Inflammatory macrophage treated with lipopolysaccharide for 4 hours (primary cell): ENCODE results near the gene ARID1B.
A peak's percentile ranks its signal among the peaks of the same experiment; 100 is the strongest.

Experiments used
- DNase-seq: peaks from one replicate; pipeline ENCODE4 v3.0.0-alpha.2; 2020

The ARID1B gene

DNA sequence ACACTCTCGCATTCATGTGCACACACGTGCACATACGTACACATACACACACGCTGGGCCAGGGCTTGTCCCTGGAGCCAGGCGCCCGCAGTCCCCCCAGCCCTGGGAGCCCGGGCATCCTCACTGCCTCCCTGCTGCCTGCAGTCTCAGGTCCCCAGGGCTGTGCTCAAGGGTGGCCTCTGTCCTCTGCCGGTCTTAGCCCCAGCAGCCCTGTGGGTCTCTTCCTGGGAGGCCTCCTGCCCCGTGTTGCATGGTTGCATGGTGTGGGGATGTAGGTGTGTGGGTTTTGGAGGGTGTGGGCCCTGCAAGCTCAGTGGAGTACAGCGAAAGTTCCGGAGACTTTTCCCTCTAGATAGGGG lies 444.6 kb downstream of the ARID1B start:
- DNase-seq: no peak

- DNase-seq: no peak
These were observed 445.2 kb downstream of the ARID1B start for GRCh38 chr6:157222201-157222981.

- peak; percentile 8 for DNase-seq
These were observed 445.8 kb downstream of the ARID1B start for GRCh38 chr6:157223021-157223430.

DNA sequence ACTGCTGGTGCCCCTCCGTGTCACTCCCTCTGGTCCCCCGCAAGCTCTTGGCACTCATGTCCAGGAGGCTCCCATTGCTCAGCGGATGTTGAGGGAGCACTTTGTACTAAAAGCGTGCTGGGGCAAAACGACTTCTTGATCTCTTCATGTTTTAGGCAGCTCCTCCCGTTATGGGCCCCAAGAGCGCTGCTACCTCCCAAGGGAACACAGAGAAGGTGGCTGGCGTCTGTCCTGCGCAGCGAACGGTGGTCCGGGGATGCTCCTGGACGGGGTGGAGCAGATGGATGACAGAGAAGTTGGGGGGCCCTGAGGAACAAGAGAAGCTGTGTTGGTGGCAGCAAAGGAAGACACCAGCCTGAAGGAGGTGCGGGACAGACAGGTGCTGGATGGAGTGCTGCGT lies 446.3 kb downstream of the ARID1B start:
- DNase-seq: no peak

- DNase-seq: no peak
These were observed 447.2 kb downstream of the ARID1B start for GRCh38 chr6:157224178-157224950.

DNA sequence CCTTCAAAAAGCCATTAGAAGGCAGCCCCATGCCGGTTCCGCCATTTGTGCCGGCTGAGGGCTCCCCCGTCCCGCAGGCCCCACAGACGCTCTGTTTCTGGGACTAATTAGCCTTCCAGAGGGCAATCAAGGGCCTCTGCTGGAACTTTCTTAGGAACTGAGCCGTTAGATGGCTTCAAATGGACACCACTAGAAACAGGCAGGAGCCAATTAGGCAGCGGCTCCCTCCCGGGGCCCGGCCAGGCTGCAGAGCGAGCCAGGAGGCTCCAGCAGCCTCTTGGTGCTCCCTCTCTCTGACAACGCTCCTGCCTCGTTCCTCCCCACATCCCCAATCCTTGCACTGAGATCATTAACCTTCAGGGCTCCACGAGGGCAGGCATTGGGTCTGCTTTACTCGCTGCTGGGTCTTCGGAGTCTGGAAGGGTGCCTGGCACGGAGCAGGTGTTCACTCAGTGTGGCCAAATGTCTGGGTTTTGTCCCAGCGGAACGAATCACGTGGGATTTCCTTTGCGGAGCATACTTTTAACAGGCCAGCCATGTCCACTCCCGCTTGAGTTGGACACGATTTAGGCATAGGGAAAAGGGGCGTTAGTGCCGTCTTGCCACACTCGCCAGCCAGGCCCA lies 447.9 kb downstream of the ARID1B start:
- no peak for DNase-seq

DNA sequence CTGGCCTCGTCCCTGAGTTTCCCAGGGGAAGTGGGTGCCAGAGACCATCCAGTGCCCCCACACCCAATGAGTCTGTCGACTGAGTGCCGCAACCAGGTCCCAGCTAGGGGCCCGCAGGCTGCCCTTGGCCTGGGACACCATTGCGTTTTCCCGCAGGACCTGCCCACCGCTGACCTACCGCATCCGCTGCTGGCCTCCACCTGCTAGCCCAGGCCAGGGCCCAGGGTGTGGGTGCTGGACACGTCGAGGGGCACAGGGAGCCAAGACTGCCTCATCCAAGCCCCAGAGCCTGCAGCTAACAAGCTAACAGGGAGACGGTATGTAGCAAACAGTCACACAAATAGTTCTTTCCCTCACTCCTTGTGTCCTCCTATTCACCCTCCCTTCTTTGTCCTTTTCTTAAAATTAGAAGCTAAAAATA lies 448.4 kb downstream of the ARID1B start:
- no peak for DNase-seq

DNA sequence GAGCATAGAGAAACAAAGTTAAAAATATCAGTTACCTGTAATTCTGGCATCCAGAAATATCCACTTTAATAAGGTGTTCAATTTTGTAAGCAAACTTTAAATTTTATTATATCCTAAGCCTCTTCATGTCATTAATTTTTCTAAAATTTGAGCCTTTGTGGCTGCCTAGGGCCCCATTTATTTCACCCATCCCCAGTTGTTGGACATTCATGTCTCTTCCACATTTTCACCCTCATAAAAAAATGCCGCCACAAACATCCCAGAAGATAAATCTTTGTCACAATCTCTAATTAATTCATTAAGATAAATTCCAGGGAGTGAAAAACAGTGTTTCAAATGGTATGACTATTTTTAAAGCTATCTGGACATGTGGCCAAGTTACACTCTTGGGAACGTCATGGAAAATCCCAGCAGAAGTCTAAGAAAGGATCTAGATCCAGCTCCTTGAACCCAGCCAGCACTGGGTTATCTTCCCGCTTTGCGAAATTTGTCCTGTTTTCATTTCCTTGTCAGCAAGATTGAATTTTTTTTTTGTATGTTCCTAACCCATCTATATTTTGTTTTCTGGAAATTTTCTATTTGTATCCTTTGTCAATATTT lies 448.9 kb downstream of the ARID1B start:
- no peak for DNase-seq

DNA sequence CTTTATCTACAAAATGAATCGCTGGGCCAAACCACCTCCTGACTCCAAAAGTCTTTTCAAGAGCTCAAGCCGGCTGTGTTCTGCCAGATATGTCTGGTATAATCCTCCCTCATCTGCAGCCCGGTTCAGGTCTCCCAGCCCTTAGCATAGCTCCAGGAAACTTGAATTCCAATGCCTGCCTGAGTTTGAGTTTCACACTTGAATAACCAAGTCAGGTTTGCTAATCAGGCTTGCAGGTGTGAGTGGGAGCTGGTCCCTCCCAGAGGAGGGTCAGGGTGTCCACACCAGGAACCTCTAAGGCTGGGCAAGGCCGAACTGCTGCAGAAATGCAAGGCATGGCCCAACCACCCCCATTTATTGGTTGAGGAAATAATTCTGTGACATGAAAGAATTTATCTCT lies 449.6 kb downstream of the ARID1B start:
- DNase-seq: no peak

GRCh38 chr6:157227202-157228166 lies 450.3 kb downstream of the ARID1B start:
- peak; percentile 5 for DNase-seq

- no peak for DNase-seq
These were observed 451.4 kb downstream of the ARID1B start for GRCh38 chr6:157228426-157229131.

DNA sequence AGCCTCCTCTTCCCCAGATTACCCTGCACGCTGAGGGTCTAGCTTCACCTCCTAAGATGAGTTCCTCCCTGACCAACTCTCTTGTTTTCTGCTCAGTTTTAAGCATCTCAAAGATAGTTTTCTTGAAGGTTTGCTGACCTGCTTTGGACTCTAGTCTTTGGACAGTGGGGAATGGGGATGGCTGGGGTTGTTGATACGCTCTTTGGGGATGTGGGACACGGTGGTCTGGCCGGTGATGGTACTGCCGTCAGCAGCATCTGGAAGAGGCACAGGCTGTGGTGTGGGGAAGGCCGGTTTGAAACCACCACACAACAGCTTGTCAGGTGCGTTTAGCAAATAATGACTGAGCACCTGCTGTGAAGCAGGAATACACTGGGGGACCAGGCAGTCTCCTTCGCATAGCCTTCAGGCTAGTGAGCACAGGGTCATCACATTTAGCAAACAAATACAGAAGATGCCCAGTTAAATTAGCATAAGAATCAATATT lies 452.0 kb downstream of the ARID1B start:
- no peak for DNase-seq

DNA sequence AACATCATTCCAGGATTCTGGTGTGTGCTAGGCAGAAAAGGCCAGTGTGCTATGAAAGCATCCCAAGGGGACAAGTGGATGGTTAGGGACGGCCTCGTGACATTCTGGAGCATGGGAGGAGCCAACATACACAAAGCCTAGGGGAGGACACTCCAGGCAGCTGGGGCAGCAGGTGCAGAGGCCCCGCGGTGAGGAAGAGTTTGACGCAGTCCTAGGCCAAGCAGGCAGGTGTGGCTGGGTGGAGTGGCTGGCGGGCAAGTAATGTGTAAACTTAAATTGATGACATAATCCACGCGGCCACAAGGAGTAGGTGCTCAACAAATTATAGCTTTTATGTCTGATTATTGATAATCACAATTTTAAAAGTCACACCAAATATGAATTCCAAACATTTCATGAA lies 452.5 kb downstream of the ARID1B start:
- no peak for DNase-seq

GRCh38 chr6:157230910-157231309 lies 453.7 kb downstream of the ARID1B start:
- DNase-seq: no peak

- no peak for DNase-seq
These were observed 455.1 kb downstream of the ARID1B start for GRCh38 chr6:157232161-157232895.

- no peak for DNase-seq
These were observed 456.0 kb downstream of the ARID1B start for GRCh38 chr6:157233156-157233555.

- DNase-seq: no peak
These were observed 456.5 kb downstream of the ARID1B start for GRCh38 chr6:157233686-157234085.

DNA sequence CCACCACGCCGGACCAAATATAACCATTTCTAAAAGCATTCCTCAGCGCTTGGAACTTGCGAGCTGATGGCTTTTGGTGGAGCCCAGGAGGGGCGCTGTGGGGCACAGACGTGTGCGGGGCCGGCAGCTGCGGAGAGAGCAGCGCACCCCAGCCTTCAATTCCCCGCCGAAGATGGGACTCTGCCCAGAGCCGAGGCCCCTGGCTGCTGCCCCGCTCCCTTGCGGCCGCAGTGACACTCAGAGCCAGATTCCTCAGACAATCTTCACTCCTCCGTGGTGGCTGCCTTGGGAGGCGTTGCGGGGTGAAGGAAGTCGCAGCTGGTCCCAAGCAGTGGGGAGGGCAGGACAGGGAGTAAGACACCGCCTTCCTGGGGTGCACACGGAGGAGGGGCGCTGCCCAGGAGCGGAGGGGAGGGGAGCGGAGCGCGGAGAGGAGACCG lies 458.4 kb downstream of the ARID1B start:
- peak; percentile 51 for DNase-seq

DNA sequence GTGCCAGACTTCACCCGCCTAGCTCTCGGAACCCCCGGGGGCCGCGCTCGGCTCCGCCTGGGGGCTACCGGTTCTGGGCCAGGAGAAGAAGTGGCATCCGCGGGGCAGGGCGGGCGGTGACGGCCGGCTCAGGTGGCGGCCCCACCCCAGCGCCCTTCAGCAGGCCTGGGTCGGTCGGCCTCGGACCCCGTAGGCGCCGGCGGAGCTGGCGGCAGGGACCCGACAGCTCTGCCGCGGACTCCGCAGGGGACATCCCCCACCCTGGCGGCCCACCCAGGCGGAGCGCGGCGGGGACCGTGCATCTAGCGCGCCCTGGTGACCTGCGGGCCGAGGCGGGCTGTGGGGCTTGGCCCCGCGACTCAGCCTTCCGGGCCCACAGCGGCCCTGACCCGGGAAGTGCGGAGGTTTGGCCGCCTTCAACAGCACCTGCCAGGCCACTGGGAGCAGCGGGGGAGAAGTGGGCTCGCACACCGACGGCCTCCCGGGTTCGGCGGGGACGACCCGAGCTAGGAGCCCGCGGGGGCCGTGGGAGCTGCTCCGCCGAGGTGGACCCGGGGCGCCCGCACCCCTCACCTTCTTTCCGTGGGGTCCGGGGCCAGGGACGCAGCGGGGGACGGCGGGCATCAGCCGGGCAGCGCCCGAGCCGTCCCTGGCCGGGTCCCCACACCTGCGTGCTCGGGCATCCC lies 459.0 kb downstream of the ARID1B start:
- DNase-seq: no peak

DNA sequence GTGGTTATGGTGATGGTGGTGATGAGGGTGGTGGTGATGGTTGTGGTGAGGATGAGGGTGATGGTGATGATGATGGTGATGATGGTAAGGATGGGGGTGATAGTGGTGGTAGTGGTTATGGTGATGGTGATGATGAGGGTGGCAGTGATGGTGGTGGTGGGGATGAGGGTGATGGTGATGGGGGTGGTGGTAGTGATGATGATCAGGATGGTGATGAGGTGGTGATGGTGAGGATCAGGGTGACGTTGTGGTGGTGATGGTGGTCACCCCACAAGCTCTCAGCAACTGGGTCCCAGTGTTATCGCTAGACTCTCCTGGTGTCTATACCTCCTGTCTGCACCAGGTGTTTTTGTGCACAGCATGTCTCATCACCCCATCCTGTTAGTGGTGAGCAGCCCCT lies 461.2 kb downstream of the ARID1B start:
- no peak for DNase-seq
